Gastrocnemius medialis (tissue), 4 donors: Measurements from ENCODE around the gene MUC15. TPM values are rescaled to one million over a fixed set of nuclear protein-coding genes. Genes with fewer than 3 reads are reported as not detected.

Experiments
- ATAC-seq, 2 donors: fragments of 150-250 bp; one replicate each; pipeline ENCODE4 v1.9.1; 2016
- DNase-seq, 2 donors: peaks; one replicate each; pipeline ENCODE4 v3.0.0-alpha.2; 2019
- H3K27ac ChIP-seq, 4 donors: fragments of 200-600 bp; sonication (generic); 1 replicate in 1 of 4; 2 replicates in 3 of 4; pipeline ENCODE4 v1.5.1; 2016 to 2018; ENCODE audit warnings: mild to moderate bottlenecking in 2 of 4, moderate library complexity in 1 of 4
- H3K27me3 ChIP-seq, 3 donors: fragments of 200-600 bp; sonication (generic) in 2 of 3; 1 replicate in 1 of 3; 2 replicates in 2 of 3; pipeline versions ENCODE4 v1.5.1 to v1.6.0; 2016 to 2019; ENCODE audit warnings: mild to moderate bottlenecking in 1 of 3, moderate library complexity in 1 of 3
- H3K36me3 ChIP-seq, 2 donors: fragments of 200-600 bp; sonication (generic) in 1 of 2; one replicate each; pipeline ENCODE4 v1.5.1; 2017 to 2018
- H3K4me1 ChIP-seq, 2 donors: fragments of 200-600 bp; sonication (generic) in 1 of 2; one replicate each; pipeline ENCODE4 v1.5.1; 2016 to 2017; ENCODE audit warnings: mild to moderate bottlenecking in 2 of 2
- H3K4me3 ChIP-seq, 4 donors: fragments of 200-600 bp; sonication (generic) in 3 of 4; 1 replicate in 1 of 4; 2 replicates in 3 of 4; pipeline ENCODE4 v1.5.1; 2016 to 2019; ENCODE audit warnings: mild to moderate bottlenecking in 2 of 4
- H3K9me3 ChIP-seq, 3 donors: fragments of 200-600 bp; sonication (generic) in 2 of 3; 1 replicate in 1 of 3; 2 replicates in 2 of 3; pipeline ENCODE4 v1.5.1; 2016 to 2019
- CTCF ChIP-seq, 5 experiments: fragments of 450-650 bp in 3 of 5; fragments of 200-600 bp in 2 of 5; sonication (generic) in 2 of 5; IDR thresholded peaks in 4 of 5; conservative IDR thresholded peaks in 1 of 5; 1 replicate in 4 of 5; 2 replicates in 1 of 5; pipeline ENCODE4 v1.5.1; 2016 to 2019; ENCODE audit warnings: antibody characterized with exemption in 5 of 5, mild to moderate bottlenecking in 3 of 5, moderate library complexity in 3 of 5
- POLR2A ChIP-seq, 2 donors: fragments of 450-650 bp; IDR thresholded peaks; one replicate each; pipeline ENCODE4 v1.6.1; 2017; ENCODE audit warnings: antibody characterized with exemption in 2 of 2, mild to moderate bottlenecking in 2 of 2, moderate library complexity in 2 of 2
- in situ Hi-C, 4 donors: fragments of 200-750 bp; cut with MboI; loops; one replicate each; pipeline versions ENCODE4 v1.15.0 to v1.8.0; 2017; ENCODE audit warnings: low sequenced_read_pairs in 4 of 4
- intact Hi-C: fragments of 100-400 bp; cut with DNase I; formaldehyde crosslinking; loops from one replicate; pipeline ENCODE4 v1.15.1; 2023; ENCODE audit warnings: low total_unique reads
- total RNA-seq, 4 donors: library from RNA; depleted of rRNA; stranded (reverse); fragments of >200 nt; gene quantifications; one replicate each; pipeline versions ENCODE4 v1.1.0 to v1.2.3, GENCODE V29; 2016

MUC15 gene
- total RNA-seq, 4 donors from 2014 or later: not detected

GRCh38 chr11:26578998-26579661 is 7.1 kb upstream of the MUC15 start:
- Histone ChIP-seq H3K27ac (no peak overlapping the region), H3K9me3 (no peaks in the 10 kb centered on the region), H3K4me3 (no peak overlapping the region), H3K4me1 (no peaks in the 10 kb centered on the region), H3K36me3 (no peaks in the 10 kb centered on the region), H3K27me3 (no peaks in the 10 kb centered on the region)
- no peak for ATAC-seq
- intact Hi-C loops: no loop called here
- in situ Hi-C loops: no loop called here
- TF ChIP-seq CTCF (IDR thresholded peaks at IDR 0.05 in 4 of 5, conservative IDR thresholded peaks at IDR 0.05 in 1 of 5) (no peak), POLR2A (IDR thresholded peaks at IDR 0.05) (no peak)
- DNase-seq: no peak

GRCh38 chr11:26575946-26576345 is 3.9 kb upstream of the MUC15 start:
- intact Hi-C loops (no loop called here), in situ Hi-C loops (no loop called here)
- no peaks in the 10 kb centered on the region for H3K4me1 ChIP-seq
- H3K27me3 ChIP-seq: no peaks in the 10 kb centered on the region
- H3K36me3 ChIP-seq: no peaks in the 10 kb centered on the region
- TF ChIP-seq POLR2A (IDR thresholded peaks at IDR 0.05) (no peak), CTCF (IDR thresholded peaks at IDR 0.05 in 4 of 5, conservative IDR thresholded peaks at IDR 0.05 in 1 of 5) (no peak)
- H3K9me3 ChIP-seq: no peaks in the 10 kb centered on the region
- ATAC-seq: no peak
- H3K4me3 ChIP-seq: no peak overlapping the region
- no peak for DNase-seq
- no peak overlapping the region for H3K27ac ChIP-seq

GRCh38 chr11:26573896-26574295 is 1.8 kb upstream of the MUC15 start:
- no peak overlapping the region for H3K27ac ChIP-seq

GRCh38 chr11:26572770-26573402 is 823 bp upstream of the MUC15 start:
- in situ Hi-C loops: no loop called here
- Histone ChIP-seq H3K27me3 (no peaks in the 10 kb centered on the region), H3K9me3 (no peaks in the 10 kb centered on the region), H3K27ac (no peak overlapping the region), H3K4me3 (no peak overlapping the region), H3K4me1 (no peaks in the 10 kb centered on the region), H3K36me3 (no peaks in the 10 kb centered on the region)
- DNase-seq: no peak
- intact Hi-C loops: no loop called here
- ATAC-seq: no peak
- TF ChIP-seq POLR2A (IDR thresholded peaks at IDR 0.05) (no peak), CTCF (IDR thresholded peaks at IDR 0.05 in 4 of 5, conservative IDR thresholded peaks at IDR 0.05 in 1 of 5) (no peak)

More at GRCh38 chr11:26573896-26574295, 1.8 kb upstream of the MUC15 start:
- H3K9me3 ChIP-seq: no peaks in the 10 kb centered on the region
- in situ Hi-C loops: no loop called here
- DNase-seq (no peak), ATAC-seq (no peak)
- H3K4me1 ChIP-seq: no peaks in the 10 kb centered on the region
- no peak overlapping the region for H3K4me3 ChIP-seq
- no peaks in the 10 kb centered on the region for H3K27me3 ChIP-seq
- no peaks in the 10 kb centered on the region for H3K36me3 ChIP-seq
- intact Hi-C loops: no loop called here
- TF ChIP-seq CTCF (IDR thresholded peaks at IDR 0.05 in 4 of 5, conservative IDR thresholded peaks at IDR 0.05 in 1 of 5): no peak
- no peak for TF ChIP-seq POLR2A (IDR thresholded peaks at IDR 0.05)
